HG03342 (cell line): Measurements from ENCODE around the gene SUPT6H.
"Not testable (repeated sequence)": the region's sequence is repeated elsewhere in the genome, so short reads cannot be mapped to it uniquely, and the experiment has no call there.

Source experiments
- ATAC-seq: cut with Tn5 transposase; IDR thresholded peaks from one replicate; pipeline ENCODE4 v1.9.1; 2021; ENCODE audit warnings: mild to moderate bottlenecking, moderate library complexity; ENCODE audit not compliant: unreplicated experiment

SUPT6H gene

GRCh38 chr17:28735242-28735722, 73.3 kb downstream of the SUPT6H start:
- no peak for ATAC-seq

GRCh38 chr17:28735913-28736769, 74.1 kb downstream of the SUPT6H start:
- ATAC-seq: not testable (repeated sequence)

- ATAC-seq: no peak
Observed at GRCh38 chr17:28737316-28737715, 75.3 kb downstream of the SUPT6H start.

- ATAC-seq: peak; percentile 51
Observed at GRCh38 chr17:28737770-28738679, 76.0 kb downstream of the SUPT6H start.

- no peak for ATAC-seq
Observed at GRCh38 chr17:28738680-28739384, 76.8 kb downstream of the SUPT6H start.

GRCh38 chr17:28740406-28741357, 78.7 kb downstream of the SUPT6H start:
- no peak for ATAC-seq

GRCh38 chr17:28741358-28742349, 79.6 kb downstream of the SUPT6H start:
- no peak for ATAC-seq

GRCh38 chr17:28743243-28744103, 81.5 kb downstream of the SUPT6H start, which contains the start of gene TRAF4:
Gene TRAF4, plus strand, starts transcription at chr17:28744011. Its CDS starts 102 bp downstream, at chr17:28744113.
- peak; percentile 60 for ATAC-seq

- ATAC-seq: peak; percentile 29
Observed at GRCh38 chr17:28744104-28744971, 82.3 kb downstream of the SUPT6H start.

GRCh38 chr17:28744972-28745785, 83.2 kb downstream of the SUPT6H start:
- ATAC-seq: no peak

GRCh38 chr17:28745786-28746411, 83.9 kb downstream of the SUPT6H start:
- ATAC-seq: no peak

- ATAC-seq: no peak
Observed at GRCh38 chr17:28746611-28747050, 84.6 kb downstream of the SUPT6H start.

- no peak for ATAC-seq
Observed at GRCh38 chr17:28747051-28747691, 85.2 kb downstream of the SUPT6H start.
